GM12892 (cell line): ENCODE data around the gene ANO2.

Experiments used
- DNase-seq: peaks from one replicate; pipeline ENCODE4 v3.0.0; 2011; ENCODE audit not compliant: insufficient read length
- FAIRE-seq: peaks from 2 replicates; lab custom pipeline; 2011; peaks lifted over from hg19 to GRCh38; lab: Jason Lieb, UNC
- POLR2A ChIP-seq: IDR thresholded peaks from 2 replicates; pipeline ENCODE4 v1.6.1; 2011; ENCODE audit warnings: low read depth, low read length, control low read depth
- POLR2AphosphoS5 ChIP-seq: IDR thresholded peaks from 2 replicates; pipeline ENCODE4 v1.6.1; 2011; ENCODE audit warnings: low read depth, low read length, control low read depth
- TAF1 ChIP-seq: IDR thresholded peaks from 2 replicates; pipeline ENCODE4 v1.6.1; 2011; ENCODE audit warnings: low read depth, mild to moderate bottlenecking, control low read depth, low read length, borderline replicate concordance

Gene ANO2

GRCh38 chr12:5956987-5957386 is 11.9 kb upstream of the ANO2 start:
- no peak for FAIRE-seq
- TF ChIP-seq TAF1 (no peak), POLR2AphosphoS5 (no peak), POLR2A (no peak)
- DNase-seq = no peak

- no peak for TF ChIP-seq TAF1
- TF ChIP-seq POLR2A = no peak
- TF ChIP-seq POLR2AphosphoS5 = no peak
- FAIRE-seq (no peak), DNase-seq (no peak)
These were observed 9.6 kb upstream of the ANO2 start for GRCh38 chr12:5954661-5955060.

- FAIRE-seq = no peak
These were observed 9.0 kb upstream of the ANO2 start for GRCh38 chr12:5953835-5954586.

GRCh38 chr12:5952031-5952430 is 7.0 kb upstream of the ANO2 start:
- DNase-seq (no peak), FAIRE-seq (no peak)
- no peak for TF ChIP-seq POLR2AphosphoS5
- no peak for TF ChIP-seq TAF1
- no peak for TF ChIP-seq POLR2A

More at GRCh38 chr12:5953835-5954586, 9.0 kb upstream of the ANO2 start:
- no peak for TF ChIP-seq TAF1
- TF ChIP-seq POLR2A = no peak
- TF ChIP-seq POLR2AphosphoS5 = no peak
- DNase-seq = no peak

- FAIRE-seq (no peak), DNase-seq (no peak)
- TF ChIP-seq POLR2A (no peak), TAF1 (no peak), POLR2AphosphoS5 (no peak)
These were observed 3.6 kb upstream of the ANO2 start for GRCh38 chr12:5948696-5949095.

GRCh38 chr12:5947006-5947405 is 1.9 kb upstream of the ANO2 start:
- DNase-seq = no peak

GRCh38 chr12:5946388-5946787 is 1.3 kb upstream of the ANO2 start:
- TF ChIP-seq POLR2A (no peak), TAF1 (no peak), POLR2AphosphoS5 (no peak)
- no peak for DNase-seq
- FAIRE-seq = no peak

More at GRCh38 chr12:5947006-5947405, 1.9 kb upstream of the ANO2 start:
- FAIRE-seq = no peak
- TF ChIP-seq POLR2AphosphoS5 (no peak), POLR2A (no peak)

- no peak for DNase-seq
These were observed 380 bp downstream of the ANO2 start for GRCh38 chr12:5944688-5945070.

GRCh38 chr12:5944053-5944452 is 1.0 kb downstream of the ANO2 start:
- TF ChIP-seq POLR2A = no peak
- no peak for TF ChIP-seq TAF1
- no peak for TF ChIP-seq POLR2AphosphoS5
- DNase-seq (no peak), FAIRE-seq (no peak)

More at GRCh38 chr12:5944688-5945070, 380 bp downstream of the ANO2 start:
- TF ChIP-seq POLR2A (no peak), TAF1 (no peak), POLR2AphosphoS5 (no peak)
- no peak for FAIRE-seq

GRCh38 chr12:5941907-5942306 is 3.2 kb downstream of the ANO2 start:
- FAIRE-seq = no peak
- TF ChIP-seq TAF1 = no peak
- TF ChIP-seq POLR2A = no peak
- no peak for TF ChIP-seq POLR2AphosphoS5
- DNase-seq = no peak

GRCh38 chr12:5927732-5928516 is 17.1 kb downstream of the ANO2 start:
- TF ChIP-seq POLR2AphosphoS5 (no peak), POLR2A (no peak), TAF1 (no peak)
- no peak for DNase-seq
- no peak for FAIRE-seq

GRCh38 chr12:5925646-5926045 is 19.4 kb downstream of the ANO2 start:
- DNase-seq (no peak), FAIRE-seq (no peak)
- no peak for TF ChIP-seq POLR2A
- no peak for TF ChIP-seq TAF1
- no peak for TF ChIP-seq POLR2AphosphoS5

- TF ChIP-seq TAF1 = no peak
- no peak for TF ChIP-seq POLR2AphosphoS5
- FAIRE-seq = no peak
- no peak for DNase-seq
These were observed 20.7 kb downstream of the ANO2 start for GRCh38 chr12:5924342-5924741.
